A673 (cell line): ENCODE results near the gene LPP.

Experiments used
- CTCF ChIP-seq: fragments of 300-800, 200-600 bp; sonication (generic); conservative IDR thresholded peaks from 2 replicates; pipeline ENCODE4 v1.5.1; 2017; ENCODE audit warnings: low read depth, mild to moderate bottlenecking, antibody characterized with exemption, low read length, moderate library complexity, mixed read lengths
- EZH2 ChIP-seq: fragments of 200-600 bp; sonication (generic); IDR thresholded peaks from 2 replicates; pipeline ENCODE4 v1.6.1; 2017; ENCODE audit warnings: borderline replicate concordance, low read depth, mild to moderate bottlenecking, mixed read lengths, antibody characterized with exemption, low read length; ENCODE audit not compliant: poor library complexity, severe bottlenecking

DNA sequence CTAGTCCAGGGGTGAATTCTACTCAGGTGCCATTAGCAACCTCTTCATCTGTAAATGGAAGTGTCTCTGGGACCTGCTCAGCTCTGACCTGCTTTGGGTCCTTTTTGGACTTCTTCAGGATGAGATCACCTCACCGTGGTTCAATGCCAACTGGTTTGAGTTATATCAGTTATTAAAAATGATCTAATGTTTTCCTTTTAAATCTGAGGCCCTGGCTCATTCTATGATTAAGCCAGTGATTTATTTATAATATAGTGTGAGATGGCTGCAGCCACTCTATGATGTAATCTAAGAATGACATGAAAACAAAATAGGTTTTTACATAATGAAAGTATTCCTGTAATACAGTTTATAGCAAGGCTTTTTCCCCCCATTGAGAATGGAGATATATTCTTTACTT, 79.4 kb downstream of the LPP start:
- no peak for TF ChIP-seq CTCF
- no peak for TF ChIP-seq EZH2
